AG09319 (cell line): ENCODE data around the gene HBA2.
"Not testable (repeated sequence)": the region's sequence is repeated elsewhere in the genome, so short reads cannot be mapped to it uniquely, and the experiment has no call there.

Experiments used
- DNase-seq: peaks from one replicate; pipeline ENCODE4 v3.0.0-alpha.2; 2010; ENCODE audit warnings: low read depth; ENCODE audit errors: extremely low read depth
- CTCF ChIP-seq: IDR thresholded peaks from 2 replicates; pipeline ENCODE4 v1.5.1; 2011; ENCODE audit warnings: low read depth, mild to moderate bottlenecking, inconsistent platforms, low read length, moderate library complexity

Gene HBA2

GRCh38 chr16:152141-153128 lies 20.2 kb upstream of the HBA2 start, which contains the start of gene HBZ:
Gene HBZ (plus strand): TSS chr16:152644. CDS start chr16:152910, 266 bp downstream.
- DNase-seq = no peak
- no peak for TF ChIP-seq CTCF

GRCh38 chr16:153129-153521 lies 19.6 kb upstream of the HBA2 start:
- not testable (repeated sequence) for DNase-seq

GRCh38 chr16:153550-154216 lies 19.0 kb upstream of the HBA2 start:
- DNase-seq = not testable (repeated sequence)

- TF ChIP-seq CTCF = no peak
- no peak for DNase-seq
Observed at GRCh38 chr16:154217-155030, 18.3 kb upstream of the HBA2 start.

- no peak for DNase-seq
- no peak for TF ChIP-seq CTCF
Observed at GRCh38 chr16:155031-155398, 17.7 kb upstream of the HBA2 start.

GRCh38 chr16:159136-159849 lies 13.4 kb upstream of the HBA2 start:
- DNase-seq = no peak
- no peak for TF ChIP-seq CTCF

- DNase-seq = not testable (repeated sequence)
Observed at GRCh38 chr16:160242-160641, 12.4 kb upstream of the HBA2 start.

- no peak for TF ChIP-seq CTCF
- DNase-seq = no peak
Observed at GRCh38 chr16:160691-161190, 11.9 kb upstream of the HBA2 start.
